Left lung (tissue), 10 donors: ENCODE results near the gene FN1. TPM values are rescaled to one million over a fixed set of nuclear protein-coding genes. Genes with fewer than 3 reads are reported as not detected.

Experiments
- ATAC-seq: fragments of 200-7000 bp; cut with Tn5 transposase; one replicate; pipeline ENCODE4 v1.9.1; 2020; ENCODE audit warnings: moderate library complexity
- DNase-seq, 4 donors: peaks; one replicate each; pipeline ENCODE4 v3.0.0-alpha.2; 2013 to 2020
- H3K27ac ChIP-seq, 2 donors: fragments of 200-600 bp; sonication (generic) in 1 of 2; one replicate each; pipeline versions ENCODE4 v1.5.0 to v1.8.0; 2020 to 2021
- H3K27me3 ChIP-seq, 2 donors: fragments of 200-600 bp; sonication (generic) in 1 of 2; one replicate each; pipeline versions ENCODE4 v1.5.0 to v1.8.0; 2020 to 2021
- H3K36me3 ChIP-seq, 2 donors: fragments of 200-600 bp; sonication (generic) in 1 of 2; one replicate each; pipeline versions ENCODE4 v1.5.0 to v1.8.0; 2020 to 2021
- H3K4me1 ChIP-seq, 2 donors: fragments of 200-600 bp; one replicate each; pipeline ENCODE4 v1.8.0; 2021
- H3K4me3 ChIP-seq, 2 donors: fragments of 200-600 bp; sonication (generic) in 1 of 2; one replicate each; pipeline versions ENCODE4 v1.5.0 to v1.8.0; 2020 to 2021; ENCODE audit warnings: mild to moderate bottlenecking in 1 of 2
- H3K9me3 ChIP-seq, 2 donors: fragments of 200-600 bp; sonication (generic) in 1 of 2; one replicate each; pipeline versions ENCODE4 v1.5.0 to v1.8.0; 2020 to 2021
- CTCF ChIP-seq, 2 donors: fragments of 200-600 bp; sonication (generic) in 1 of 2; IDR thresholded peaks; one replicate each; pipeline versions ENCODE4 v1.5.0 to v1.8.0; 2021; ENCODE audit warnings: antibody characterized with exemption in 2 of 2
- intact Hi-C, 2 donors: fragments of 100-400 bp; cut with DNase I; formaldehyde crosslinking; loops; one replicate each; pipeline versions ENCODE4 v1.11.2 to v1.14.2; 2022
- polyA plus RNA-seq, 6 donors: library from polyadenylated mRNA; unstranded; fragments of 120-200 nt; gene quantifications; one replicate each; pipeline ENCODE4 v1.2.1, GENCODE V29; 2013; ENCODE audit not compliant: insufficient read length in 6 of 6
- total RNA-seq, 2 donors: library from RNA; stranded (reverse); fragmentation: NEBNext Ultra II Directional; extraction: Animal tissue kit (Norgen Biotek cat#: 25700); gene quantifications; one replicate each; pipeline ENCODE4 v1.2.1, GENCODE V29; 2021
- donor health status: DM: no; HTN: yes; CAD: no.
- donor health status: DM: no; HTN: no; CAD: no.

Gene FN1
- total and polyA plus RNA-seq, 8 donors, result 1,663 to 3,073 (median 1,855) TPM

GRCh38 chr2:215347878-215348277, 88.0 kb downstream of the FN1 start:
- peaks cover 0 to 75% of the 10 kb centered on the region in 2 donors for H3K36me3 ChIP-seq
- DNase-seq (no peak), ATAC-seq (peak; percentile 57)
- H3K27ac ChIP-seq, result no peak overlapping the region
- no peaks in the 10 kb centered on the region for H3K4me1 ChIP-seq
- no peak for TF ChIP-seq CTCF (IDR thresholded peaks at IDR 0.05)
- intact Hi-C loops, result no loop called here
- H3K4me3 ChIP-seq, result no peak overlapping the region
- H3K27me3 ChIP-seq, result no peaks in the 10 kb centered on the region
- no peaks in the 10 kb centered on the region for H3K9me3 ChIP-seq

GRCh38 chr2:215338883-215339679, 96.8 kb downstream of the FN1 start:
- intact Hi-C loops, result no loop called here
- TF ChIP-seq CTCF (IDR thresholded peaks at IDR 0.05), result no peak
- Histone ChIP-seq H3K27ac (no peak overlapping the region), H3K36me3 (peaks cover 0 to 79% of the 10 kb centered on the region in 2 donors), H3K4me1 (no peaks in the 10 kb centered on the region), H3K27me3 (no peaks in the 10 kb centered on the region), H3K4me3 (no peak overlapping the region), H3K9me3 (no peaks in the 10 kb centered on the region)
- DNase-seq, result no peak
- ATAC-seq, result no peak

GRCh38 chr2:215332872-215333595, 102.8 kb downstream of the FN1 start:
- Histone ChIP-seq H3K4me1 (no peaks in the 10 kb centered on the region), H3K27me3 (no peaks in the 10 kb centered on the region), H3K4me3 (no peak overlapping the region), H3K36me3 (peaks cover 0 to 76% of the 10 kb centered on the region in 2 donors), H3K27ac (no peak overlapping the region), H3K9me3 (no peaks in the 10 kb centered on the region)
- no peak for DNase-seq
- no peak for ATAC-seq
- TF ChIP-seq CTCF (IDR thresholded peaks at IDR 0.05), result no peak
- intact Hi-C loops, result no loop called here

GRCh38 chr2:215328066-215328465, 107.8 kb downstream of the FN1 start:
- DNase-seq, result no peak
- H3K27me3 ChIP-seq, result no peaks in the 10 kb centered on the region
- H3K4me1 ChIP-seq, result no peaks in the 10 kb centered on the region
- no peaks in the 10 kb centered on the region for H3K9me3 ChIP-seq
- H3K27ac ChIP-seq, result no peak overlapping the region
- H3K4me3 ChIP-seq, result no peak overlapping the region
- intact Hi-C loops, result no loop called here
- no peak for TF ChIP-seq CTCF (IDR thresholded peaks at IDR 0.05)
- H3K36me3 ChIP-seq, result peaks cover 0 to 69% of the 10 kb centered on the region in 2 donors
- ATAC-seq, result no peak

- no peak for ATAC-seq
- no peaks in the 10 kb centered on the region for H3K9me3 ChIP-seq
Measured at GRCh38 chr2:215324811-215325210, 111.1 kb downstream of the FN1 start.

More at GRCh38 chr2:215324811-215325210, 111.1 kb downstream of the FN1 start:
- Histone ChIP-seq H3K27me3 (no peaks in the 10 kb centered on the region), H3K27ac (no peak overlapping the region), H3K4me3 (no peak overlapping the region), H3K36me3 (peaks cover 0 to 82% of the 10 kb centered on the region in 2 donors), H3K4me1 (no peaks in the 10 kb centered on the region)
- no peak for DNase-seq
- intact Hi-C loops, result no loop called here
- no peak for TF ChIP-seq CTCF (IDR thresholded peaks at IDR 0.05)
